Stimulated activated CD4-positive, alpha-beta T cell treated with anti-CD3 and anti-CD28 coated beads, Interleukin-2, amount 100 ng/mL, for 4 hours (primary cell): ENCODE measurements around the gene TPD52L1.
"Not testable (repeated sequence)": the region's sequence is repeated elsewhere in the genome, so short reads cannot be mapped to it uniquely, and the experiment has no call there.

Experiments used
- DNase-seq: peaks from one replicate; pipeline ENCODE4 v3.0.0-alpha.2; 2020; ENCODE audit warnings: low read depth

TPD52L1 gene

GRCh38 chr6:125153391-125154117, at the start of gene TPD52L1:
TSS of gene TPD52L1 (plus strand) at chr6:125153773. CDS start at chr6:125153952, 179 bp downstream.
- DNase-seq, result peak; percentile 32

GRCh38 chr6:125104425-125104824, 49.1 kb upstream of the TPD52L1 start:
- DNase-seq, result no peak

GRCh38 chr6:125107048-125107447, 46.5 kb upstream of the TPD52L1 start:
- DNase-seq, result no peak

- no peak for DNase-seq
Measured at GRCh38 chr6:125107896-125108295, 45.7 kb upstream of the TPD52L1 start.

- no peak for DNase-seq
Measured at GRCh38 chr6:125110056-125110455, 43.5 kb upstream of the TPD52L1 start.

GRCh38 chr6:125111219-125111983, 42.2 kb upstream of the TPD52L1 start:
- DNase-seq, result no peak

- no peak for DNase-seq
Measured at GRCh38 chr6:125112934-125113333, 40.6 kb upstream of the TPD52L1 start.

GRCh38 chr6:125114248-125114858, 39.2 kb upstream of the TPD52L1 start:
- no peak for DNase-seq

- no peak for DNase-seq
Measured at GRCh38 chr6:125116170-125116569, 37.4 kb upstream of the TPD52L1 start.

- no peak for DNase-seq
Measured at GRCh38 chr6:125116710-125117109, 36.9 kb upstream of the TPD52L1 start.

- no peak for DNase-seq
Measured at GRCh38 chr6:125117818-125118217, 35.8 kb upstream of the TPD52L1 start.

- DNase-seq, result no peak
Measured at GRCh38 chr6:125120054-125120590, 33.5 kb upstream of the TPD52L1 start.

- DNase-seq, result no peak
Measured at GRCh38 chr6:125121894-125122293, 31.7 kb upstream of the TPD52L1 start.

GRCh38 chr6:125123051-125123450, 30.5 kb upstream of the TPD52L1 start:
- no peak for DNase-seq

GRCh38 chr6:125123468-125124048, 30.0 kb upstream of the TPD52L1 start:
- no peak for DNase-seq

- DNase-seq, result no peak
Measured at GRCh38 chr6:125124049-125124669, 29.4 kb upstream of the TPD52L1 start.

- DNase-seq, result not testable (repeated sequence)
Measured at GRCh38 chr6:125125856-125126255, 27.7 kb upstream of the TPD52L1 start.

GRCh38 chr6:125129354-125129753, 24.2 kb upstream of the TPD52L1 start:
- no peak for DNase-seq

GRCh38 chr6:125132058-125132457, 21.5 kb upstream of the TPD52L1 start:
- DNase-seq, result no peak

GRCh38 chr6:125136378-125136777, 17.2 kb upstream of the TPD52L1 start:
- DNase-seq, result no peak

- DNase-seq, result no peak
Measured at GRCh38 chr6:125138083-125138482, 15.5 kb upstream of the TPD52L1 start.

- DNase-seq, result no peak
Measured at GRCh38 chr6:125140808-125141207, 12.8 kb upstream of the TPD52L1 start.
